HL-60 (cell line): Measurements from ENCODE around the gene RPS6KL1.

Source experiments
- DNase-seq, 2 experiments: peaks; one replicate each; pipeline ENCODE4 v3.0.0-alpha.2; 2010 to 2020; ENCODE audit warnings: low read depth in 1 of 2, low spot score in 1 of 2
- H3K27ac ChIP-seq: fragments of 250-450 bp; sonication (Bioruptor Pico); replicated peaks from 2 replicates; pipeline ENCODE4 v1.5.1; 2020; ENCODE audit warnings: mild to moderate bottlenecking, moderate library complexity
- H3K27me3 ChIP-seq: fragments of 250-450 bp; sonication (Bioruptor Pico); 2 replicates; pipeline ENCODE4 v1.5.1; 2021; ENCODE audit warnings: mild to moderate bottlenecking, moderate library complexity; ENCODE audit not compliant: insufficient read depth, poor library complexity, severe bottlenecking
- H3K4me3 ChIP-seq: replicated peaks from 2 replicates; pipeline ENCODE4 v1.5.1; 2011; ENCODE audit warnings: mild to moderate bottlenecking, control low read depth, low read length; ENCODE audit not compliant: insufficient read depth
- GABPA ChIP-seq: IDR thresholded peaks from 2 replicates; pipeline ENCODE4 v1.6.1; 2012; ENCODE audit warnings: low read depth
- POLR2AphosphoS5 ChIP-seq: IDR thresholded peaks from 2 replicates; pipeline ENCODE4 v1.6.1; 2012; ENCODE audit warnings: low read depth
- SPI1 ChIP-seq: IDR thresholded peaks from 2 replicates; pipeline ENCODE4 v1.6.1; 2012; ENCODE audit warnings: low read depth, mild to moderate bottlenecking, borderline replicate concordance
- TF ChIP-seq, protein P1 (sequence below): IDR thresholded peaks from 2 replicates; pipeline ENCODE4 v1.6.1; 2012; ENCODE audit warnings: low read depth; ENCODE audit not compliant: insufficient replicate concordance
- TF ChIP-seq, protein P2 (sequence below): IDR thresholded peaks from one replicate; pipeline ENCODE4 v1.5.1; 2011; ENCODE audit warnings: low read length, control low read depth, inconsistent platforms; ENCODE audit not compliant: insufficient read depth

The RPS6KL1 gene

DNA sequence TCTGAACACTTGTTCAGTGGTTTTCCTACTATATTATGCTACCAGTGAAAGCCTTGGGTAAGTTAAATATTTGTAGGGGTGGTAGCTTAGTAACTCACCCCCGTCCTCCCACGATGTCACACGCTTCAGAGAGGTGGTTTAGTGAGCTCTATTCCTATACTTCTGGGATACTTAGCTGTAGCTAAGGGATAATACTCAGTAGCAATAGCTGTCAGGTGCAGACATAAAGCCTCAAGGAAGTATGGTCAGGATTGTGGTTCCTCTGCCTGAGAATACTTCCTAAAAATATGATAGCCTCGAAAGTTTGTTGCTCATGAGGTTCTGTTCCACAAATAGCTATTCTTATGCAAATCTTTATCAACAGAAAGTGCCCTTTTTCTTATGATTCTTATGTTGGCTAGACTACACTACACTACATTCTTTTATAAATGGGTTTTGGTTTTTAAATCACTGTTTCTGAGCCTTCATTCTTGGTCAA, 29.4 kb downstream of the RPS6KL1 start:
- DNase-seq = peak in 1 of 2 experiments; percentile 9
- H3K27ac ChIP-seq = peak overlapping the region; percentile 39
- H3K27me3 ChIP-seq = no peaks in the 10 kb centered on the region
- H3K4me3 ChIP-seq = no peak overlapping the region
- TF ChIP-seq POLR2AphosphoS5 = no peak
- no peak for TF ChIP-seq GABPA
- TF ChIP-seq SPI1 = no peak
- TF ChIP-seq, protein P1, sequence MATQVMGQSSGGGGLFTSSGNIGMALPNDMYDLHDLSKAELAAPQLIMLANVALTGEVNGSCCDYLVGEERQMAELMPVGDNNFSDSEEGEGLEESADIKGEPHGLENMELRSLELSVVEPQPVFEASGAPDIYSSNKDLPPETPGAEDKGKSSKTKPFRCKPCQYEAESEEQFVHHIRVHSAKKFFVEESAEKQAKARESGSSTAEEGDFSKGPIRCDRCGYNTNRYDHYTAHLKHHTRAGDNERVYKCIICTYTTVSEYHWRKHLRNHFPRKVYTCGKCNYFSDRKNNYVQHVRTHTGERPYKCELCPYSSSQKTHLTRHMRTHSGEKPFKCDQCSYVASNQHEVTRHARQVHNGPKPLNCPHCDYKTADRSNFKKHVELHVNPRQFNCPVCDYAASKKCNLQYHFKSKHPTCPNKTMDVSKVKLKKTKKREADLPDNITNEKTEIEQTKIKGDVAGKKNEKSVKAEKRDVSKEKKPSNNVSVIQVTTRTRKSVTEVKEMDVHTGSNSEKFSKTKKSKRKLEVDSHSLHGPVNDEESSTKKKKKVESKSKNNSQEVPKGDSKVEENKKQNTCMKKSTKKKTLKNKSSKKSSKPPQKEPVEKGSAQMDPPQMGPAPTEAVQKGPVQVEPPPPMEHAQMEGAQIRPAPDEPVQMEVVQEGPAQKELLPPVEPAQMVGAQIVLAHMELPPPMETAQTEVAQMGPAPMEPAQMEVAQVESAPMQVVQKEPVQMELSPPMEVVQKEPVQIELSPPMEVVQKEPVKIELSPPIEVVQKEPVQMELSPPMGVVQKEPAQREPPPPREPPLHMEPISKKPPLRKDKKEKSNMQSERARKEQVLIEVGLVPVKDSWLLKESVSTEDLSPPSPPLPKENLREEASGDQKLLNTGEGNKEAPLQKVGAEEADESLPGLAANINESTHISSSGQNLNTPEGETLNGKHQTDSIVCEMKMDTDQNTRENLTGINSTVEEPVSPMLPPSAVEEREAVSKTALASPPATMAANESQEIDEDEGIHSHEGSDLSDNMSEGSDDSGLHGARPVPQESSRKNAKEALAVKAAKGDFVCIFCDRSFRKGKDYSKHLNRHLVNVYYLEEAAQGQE = no peak
- TF ChIP-seq, protein P2, sequence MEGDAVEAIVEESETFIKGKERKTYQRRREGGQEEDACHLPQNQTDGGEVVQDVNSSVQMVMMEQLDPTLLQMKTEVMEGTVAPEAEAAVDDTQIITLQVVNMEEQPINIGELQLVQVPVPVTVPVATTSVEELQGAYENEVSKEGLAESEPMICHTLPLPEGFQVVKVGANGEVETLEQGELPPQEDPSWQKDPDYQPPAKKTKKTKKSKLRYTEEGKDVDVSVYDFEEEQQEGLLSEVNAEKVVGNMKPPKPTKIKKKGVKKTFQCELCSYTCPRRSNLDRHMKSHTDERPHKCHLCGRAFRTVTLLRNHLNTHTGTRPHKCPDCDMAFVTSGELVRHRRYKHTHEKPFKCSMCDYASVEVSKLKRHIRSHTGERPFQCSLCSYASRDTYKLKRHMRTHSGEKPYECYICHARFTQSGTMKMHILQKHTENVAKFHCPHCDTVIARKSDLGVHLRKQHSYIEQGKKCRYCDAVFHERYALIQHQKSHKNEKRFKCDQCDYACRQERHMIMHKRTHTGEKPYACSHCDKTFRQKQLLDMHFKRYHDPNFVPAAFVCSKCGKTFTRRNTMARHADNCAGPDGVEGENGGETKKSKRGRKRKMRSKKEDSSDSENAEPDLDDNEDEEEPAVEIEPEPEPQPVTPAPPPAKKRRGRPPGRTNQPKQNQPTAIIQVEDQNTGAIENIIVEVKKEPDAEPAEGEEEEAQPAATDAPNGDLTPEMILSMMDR = no peak

DNA sequence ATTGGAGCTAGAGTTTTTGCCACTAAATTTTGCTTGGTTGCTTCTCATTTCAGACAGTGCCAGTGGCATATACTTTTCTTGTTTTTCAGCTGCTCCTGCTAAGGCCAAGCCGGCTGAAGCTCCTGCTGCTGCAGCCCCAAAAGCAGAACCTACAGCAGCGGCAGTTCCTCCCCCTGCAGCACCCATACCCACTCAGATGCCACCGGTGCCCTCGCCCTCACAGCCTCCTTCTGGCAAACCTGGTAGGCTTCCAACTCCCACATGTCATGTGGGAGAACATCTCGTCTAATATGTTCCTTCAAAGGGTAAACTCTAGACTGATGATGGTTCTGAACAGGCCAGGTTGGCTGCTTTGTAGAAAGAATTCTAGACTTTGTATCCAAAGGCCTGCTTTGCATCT, 30.3 kb downstream of the RPS6KL1 start:
- Histone ChIP-seq H3K27me3 (no peaks in the 10 kb centered on the region), H3K27ac (peak overlapping the region; percentile 39; the same call in 1 of the 2 replicates), H3K4me3 (no peak overlapping the region)
- peak in 1 of 2 experiments; percentile 63 for DNase-seq
- no peak for TF ChIP-seq GABPA
- TF ChIP-seq, protein P1 = no peak
- TF ChIP-seq POLR2AphosphoS5 = no peak
- TF ChIP-seq SPI1 = peak; percentile 71; the same call in 1 of the 2 replicates
- TF ChIP-seq, protein P2 = no peak

DNA sequence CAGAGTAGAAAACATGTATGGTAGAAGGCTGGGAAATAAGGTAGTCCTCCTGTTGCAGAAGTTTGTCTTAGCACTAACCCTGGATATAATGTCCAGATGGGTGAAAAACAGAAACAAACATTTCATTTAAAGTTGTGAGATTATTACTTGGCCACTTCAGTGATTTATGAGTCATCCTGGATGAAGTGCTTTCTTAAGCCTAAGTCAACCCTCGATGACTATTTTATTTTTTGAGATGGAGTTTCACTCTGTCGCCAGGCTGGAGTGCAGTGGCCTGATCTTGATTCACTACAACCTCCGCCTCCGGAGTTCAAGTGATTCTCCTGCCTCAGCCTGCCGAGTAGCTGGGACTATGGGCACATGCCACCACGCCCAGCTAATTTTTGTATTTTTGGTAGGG, 31.2 kb downstream of the RPS6KL1 start:
- no peak overlapping the region for H3K4me3 ChIP-seq
- no peak for TF ChIP-seq SPI1
- TF ChIP-seq, protein P1 = no peak
- TF ChIP-seq POLR2AphosphoS5 = no peak
- TF ChIP-seq, protein P2 = no peak
- TF ChIP-seq GABPA = no peak
- DNase-seq = no peak
- H3K27ac ChIP-seq = no peak overlapping the region
- H3K27me3 ChIP-seq = no peaks in the 10 kb centered on the region
